PC-3 (cell line): ENCODE measurements around the gene EXOC6.

Experiments used
- CTCF ChIP-seq: fragments of 300-600 bp; sonication (generic); conservative IDR thresholded peaks from 2 replicates; pipeline ENCODE4 v1.5.1; 2017; ENCODE audit warnings: antibody characterized with exemption, low read depth, mild to moderate bottlenecking, low read length
- EZH2 ChIP-seq: fragments of 300-600 bp; sonication (generic); IDR thresholded peaks from one replicate; pipeline ENCODE4 v1.6.1; 2017; ENCODE audit warnings: antibody characterized with exemption, mild to moderate bottlenecking, low read length; ENCODE audit not compliant: unreplicated experiment

GRCh38 chr10:92868557-92868956 is 20.2 kb downstream of the EXOC6 start:
- no peak for TF ChIP-seq CTCF
- no peak for TF ChIP-seq EZH2
